Measurements from ENCODE around the gene FOXS1.
"Not testable (repeated sequence)": the region's sequence is repeated elsewhere in the genome, so short reads cannot be mapped to it uniquely, and the experiment has no call there.

FOXS1 gene

GRCh38 chr20:31821427-31821826 is 24.0 kb downstream of the FOXS1 start:
- DNase-seq (ENCODE audit: low spot score), result no peak

- no peak for DNase-seq (ENCODE audit: low spot score)
Observed at GRCh38 chr20:31820228-31820627, 25.2 kb downstream of the FOXS1 start.

- no peak for DNase-seq (ENCODE audit: low spot score)
Observed at GRCh38 chr20:31819083-31819784, 26.2 kb downstream of the FOXS1 start, which contains the start of gene MYLK2. Gene MYLK2, plus strand, starts transcription at chr20:31819356. Its CDS starts 225 bp downstream, at chr20:31819581.

GRCh38 chr20:31818376-31818908 is 27.0 kb downstream of the FOXS1 start:
- no peak for DNase-seq (ENCODE audit: low spot score)

GRCh38 chr20:31817461-31817860 is 27.9 kb downstream of the FOXS1 start:
- DNase-seq (ENCODE audit: low spot score), result no peak

- DNase-seq (ENCODE audit: low spot score), result no peak
Observed at GRCh38 chr20:31816221-31816620, 29.2 kb downstream of the FOXS1 start.

GRCh38 chr20:31815408-31816188 is 29.8 kb downstream of the FOXS1 start:
- DNase-seq (ENCODE audit: low spot score), result no peak

- DNase-seq (ENCODE audit: low spot score), result not testable (repeated sequence)
Observed at GRCh38 chr20:31814142-31814541, 31.3 kb downstream of the FOXS1 start.

- no peak for DNase-seq (ENCODE audit: low spot score)
Observed at GRCh38 chr20:31813611-31814010, 31.8 kb downstream of the FOXS1 start.

- DNase-seq (ENCODE audit: low spot score), result no peak
Observed at GRCh38 chr20:31811796-31812728, 33.3 kb downstream of the FOXS1 start.

GRCh38 chr20:31811198-31811597 is 34.2 kb downstream of the FOXS1 start:
- DNase-seq (ENCODE audit: low spot score), result no peak

- no peak for DNase-seq (ENCODE audit: low spot score)
Observed at GRCh38 chr20:31809661-31810060, 35.7 kb downstream of the FOXS1 start.

GRCh38 chr20:31808481-31808880 is 36.9 kb downstream of the FOXS1 start:
- no peak for DNase-seq (ENCODE audit: low spot score)

- DNase-seq (ENCODE audit: low spot score), result no peak
Observed at GRCh38 chr20:31806564-31807355, 38.6 kb downstream of the FOXS1 start.

GRCh38 chr20:31803552-31804291 is 41.7 kb downstream of the FOXS1 start:
- DNase-seq (ENCODE audit: low spot score), result no peak

GRCh38 chr20:31801508-31801907 is 43.9 kb downstream of the FOXS1 start:
- no peak for DNase-seq (ENCODE audit: low spot score)

GRCh38 chr20:31797364-31797763 is 48.0 kb downstream of the FOXS1 start:
- DNase-seq (ENCODE audit: low spot score), result no peak
